ENCODE measurements around the gene IPO5. TPM values are rescaled to one million over a fixed set of nuclear protein-coding genes. Genes with fewer than 3 reads are reported as not detected.

The IPO5 gene
- polyA plus RNA-seq, 1 donor (not counting 4 experiments of a cell fraction or from before 2014, with no cell fraction given) = 130 TPM

GRCh38 chr13:97945792-97946419 lies 7.6 kb upstream of the IPO5 start:
- Histone ChIP-seq H2AFZ (ENCODE audit: control insufficient read depth, low read length) (no peak overlapping the region), H3K36me3 (ENCODE audit: control insufficient read depth in 2 of 2, extremely low read depth in 1 of 2, insufficient read depth in 2 of 2, low read length in 2 of 2) (no peaks in the 10 kb centered on the region), H4K20me1 (ENCODE audit: control insufficient read depth, extremely low read depth, insufficient read depth, low read length) (no peaks in the 10 kb centered on the region), H3K27ac (ENCODE audit: control insufficient read depth, insufficient read depth, low read length) (no peak overlapping the region), H3K27me3 (ENCODE audit: control insufficient read depth, extremely low read depth, insufficient read depth, low read length) (no peaks in the 10 kb centered on the region), H3K9me3 (ENCODE audit: control insufficient read depth, low read depth, low read length) (no peaks in the 10 kb centered on the region), H3K4me1 (ENCODE audit: control insufficient read depth, extremely low read depth, insufficient read depth, low read length) (peaks cover 10% of the 10 kb centered on the region), H3K9me1 (ENCODE audit: control insufficient read depth, extremely low read depth, insufficient read depth, low read length) (no peaks in the 10 kb centered on the region), H3K4me3 (ENCODE audit: control insufficient read depth in 2 of 3, extremely low read depth in 1 of 3, insufficient read depth in 2 of 3, low read depth in 1 of 3, low read length in 3 of 3) (no peak overlapping the region), H3K9ac (ENCODE audit: control insufficient read depth, extremely low read depth, insufficient read depth, low read length) (no peak overlapping the region), H3K79me2 (ENCODE audit: control insufficient read depth, insufficient read depth, low read length) (no peaks in the 10 kb centered on the region), H3K4me2 (ENCODE audit: control insufficient read depth, extremely low read depth, insufficient read depth, low read depth, low read length) (no peak overlapping the region)
- TF ChIP-seq CTCF (optimal IDR thresholded peaks at IDR 0.05 in 1 of 3, IDR thresholded peaks at IDR 0.05 in 1 of 3, conservative IDR thresholded peaks at IDR 0.05 in 1 of 3; ENCODE audit: extremely low read depth in 1 of 3, insufficient read depth in 2 of 3, low read length in 3 of 3) (no peak), EZH2 (IDR thresholded peaks at IDR 0.05; ENCODE audit: low read length) (no peak)
- FAIRE-seq (no peak), DNase-seq (ENCODE audit: low read depth, low spot score) (no peak)
- dilution Hi-C loops (cut with MboI; ENCODE audit: extremely low pct_ligation_motif_present, low sequenced_read_pairs) = no loop called here

DNA sequence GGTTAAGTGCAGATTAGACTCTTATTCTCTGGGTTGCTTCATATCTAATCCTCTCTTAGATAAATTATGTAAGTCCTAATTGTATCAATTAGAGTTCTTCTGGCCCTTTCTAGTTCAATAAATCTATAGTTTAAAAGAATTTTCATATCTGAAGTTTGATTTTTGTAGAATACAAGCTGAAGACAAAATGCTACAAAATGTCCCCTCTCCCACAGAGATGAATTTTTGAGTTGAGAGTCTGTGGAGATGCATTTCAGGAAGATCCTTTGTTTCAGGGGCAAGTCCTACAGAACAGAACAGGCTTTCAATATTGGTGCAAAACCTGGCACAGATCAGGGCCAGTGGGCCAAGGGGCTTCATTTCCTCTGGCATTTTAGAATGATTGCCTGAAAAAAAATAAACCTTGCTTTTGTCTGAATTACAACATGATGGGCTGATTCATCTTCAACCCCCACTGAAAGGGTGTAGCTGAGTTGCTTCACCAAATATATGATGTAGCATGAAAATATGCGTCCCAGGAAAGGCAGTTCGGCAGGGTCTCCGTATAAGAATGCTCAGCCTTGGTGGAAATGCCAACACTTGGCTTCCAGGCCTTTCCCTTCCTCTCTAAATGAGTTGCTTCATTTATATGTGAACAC lies 6.4 kb upstream of the IPO5 start:
- peak overlapping the region; percentile 35 for H3K4me2 ChIP-seq (ENCODE audit: control insufficient read depth, extremely low read depth, insufficient read depth, low read depth, low read length)
- peak; percentile 29 for FAIRE-seq
- H3K4me3 ChIP-seq (ENCODE audit: control insufficient read depth in 2 of 3, extremely low read depth in 1 of 3, insufficient read depth in 2 of 3, low read depth in 1 of 3, low read length in 3 of 3) = no peak overlapping the region
- no peaks in the 10 kb centered on the region for H3K79me2 ChIP-seq (ENCODE audit: control insufficient read depth, insufficient read depth, low read length)
- peak overlapping the region; percentile 47 for H3K27ac ChIP-seq (ENCODE audit: control insufficient read depth, insufficient read depth, low read length)
- no peaks in the 10 kb centered on the region for H3K9me1 ChIP-seq (ENCODE audit: control insufficient read depth, extremely low read depth, insufficient read depth, low read length)
- peak; percentile 2 for DNase-seq (ENCODE audit: low read depth, low spot score)
- H3K4me1 ChIP-seq (ENCODE audit: control insufficient read depth, extremely low read depth, insufficient read depth, low read length) = peaks cover 10% of the 10 kb centered on the region
- no peaks in the 10 kb centered on the region for H3K9me3 ChIP-seq (ENCODE audit: control insufficient read depth, low read depth, low read length)
- TF ChIP-seq EZH2 (IDR thresholded peaks at IDR 0.05; ENCODE audit: low read length) = no peak
- TF ChIP-seq CTCF (optimal IDR thresholded peaks at IDR 0.05 in 1 of 3, IDR thresholded peaks at IDR 0.05 in 1 of 3, conservative IDR thresholded peaks at IDR 0.05 in 1 of 3; ENCODE audit: extremely low read depth in 1 of 3, insufficient read depth in 2 of 3, low read length in 3 of 3) = no peak
- H2AFZ ChIP-seq (ENCODE audit: control insufficient read depth, low read length) = no peak overlapping the region
- no peak overlapping the region for H3K9ac ChIP-seq (ENCODE audit: control insufficient read depth, extremely low read depth, insufficient read depth, low read length)
- H3K36me3 ChIP-seq (ENCODE audit: control insufficient read depth in 2 of 2, extremely low read depth in 1 of 2, insufficient read depth in 2 of 2, low read length in 2 of 2) = no peaks in the 10 kb centered on the region
- H3K27me3 ChIP-seq (ENCODE audit: control insufficient read depth, extremely low read depth, insufficient read depth, low read length) = no peaks in the 10 kb centered on the region
- dilution Hi-C loops (cut with MboI; ENCODE audit: extremely low pct_ligation_motif_present, low sequenced_read_pairs) = no loop called here
- no peaks in the 10 kb centered on the region for H4K20me1 ChIP-seq (ENCODE audit: control insufficient read depth, extremely low read depth, insufficient read depth, low read length)

Measured in keratinocyte (primary cell).